ENCODE results near the gene PLEKHG4B.
"Not testable (repeated sequence)": the region's sequence is repeated elsewhere in the genome, so short reads cannot be mapped to it uniquely, and the experiment has no call there.

PLEKHG4B gene, protein sequence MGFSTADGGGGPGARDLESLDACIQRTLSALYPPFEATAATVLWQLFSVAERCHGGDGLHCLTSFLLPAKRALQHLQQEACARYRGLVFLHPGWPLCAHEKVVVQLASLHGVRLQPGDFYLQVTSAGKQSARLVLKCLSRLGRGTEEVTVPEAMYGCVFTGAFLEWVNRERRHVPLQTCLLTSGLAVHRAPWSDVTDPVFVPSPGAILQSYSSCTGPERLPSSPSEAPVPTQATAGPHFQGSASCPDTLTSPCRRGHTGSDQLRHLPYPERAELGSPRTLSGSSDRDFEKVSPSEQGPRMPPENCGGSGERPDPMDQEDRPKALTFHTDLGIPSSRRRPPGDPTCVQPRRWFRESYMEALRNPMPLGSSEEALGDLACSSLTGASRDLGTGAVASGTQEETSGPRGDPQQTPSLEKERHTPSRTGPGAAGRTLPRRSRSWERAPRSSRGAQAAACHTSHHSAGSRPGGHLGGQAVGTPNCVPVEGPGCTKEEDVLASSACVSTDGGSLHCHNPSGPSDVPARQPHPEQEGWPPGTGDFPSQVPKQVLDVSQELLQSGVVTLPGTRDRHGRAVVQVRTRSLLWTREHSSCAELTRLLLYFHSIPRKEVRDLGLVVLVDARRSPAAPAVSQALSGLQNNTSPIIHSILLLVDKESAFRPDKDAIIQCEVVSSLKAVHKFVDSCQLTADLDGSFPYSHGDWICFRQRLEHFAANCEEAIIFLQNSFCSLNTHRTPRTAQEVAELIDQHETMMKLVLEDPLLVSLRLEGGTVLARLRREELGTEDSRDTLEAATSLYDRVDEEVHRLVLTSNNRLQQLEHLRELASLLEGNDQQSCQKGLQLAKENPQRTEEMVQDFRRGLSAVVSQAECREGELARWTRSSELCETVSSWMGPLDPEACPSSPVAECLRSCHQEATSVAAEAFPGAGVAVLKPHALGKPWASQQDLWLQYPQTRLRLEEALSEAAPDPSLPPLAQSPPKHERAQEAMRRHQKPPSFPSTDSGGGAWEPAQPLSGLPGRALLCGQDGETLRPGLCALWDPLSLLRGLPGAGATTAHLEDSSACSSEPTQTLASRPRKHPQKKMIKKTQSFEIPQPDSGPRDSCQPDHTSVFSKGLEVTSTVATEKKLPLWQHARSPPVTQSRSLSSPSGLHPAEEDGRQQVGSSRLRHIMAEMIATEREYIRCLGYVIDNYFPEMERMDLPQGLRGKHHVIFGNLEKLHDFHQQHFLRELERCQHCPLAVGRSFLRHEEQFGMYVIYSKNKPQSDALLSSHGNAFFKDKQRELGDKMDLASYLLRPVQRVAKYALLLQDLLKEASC (N-terminal part only)

GRCh38 chr5:91556-92263, at the start of gene PLEKHG4B:
Gene PLEKHG4B (plus strand): TSS chr5:92168. CDS start chr5:92232, 64 bp downstream.
- no peak for DNase-seq

GRCh38 chr5:42250-42649, 49.7 kb upstream of the PLEKHG4B start:
- no peak for DNase-seq

GRCh38 chr5:48192-48591, 43.8 kb upstream of the PLEKHG4B start:
- DNase-seq: no peak

- DNase-seq: not testable (repeated sequence)
These were observed 42.4 kb upstream of the PLEKHG4B start for GRCh38 chr5:49530-49929.

DNA sequence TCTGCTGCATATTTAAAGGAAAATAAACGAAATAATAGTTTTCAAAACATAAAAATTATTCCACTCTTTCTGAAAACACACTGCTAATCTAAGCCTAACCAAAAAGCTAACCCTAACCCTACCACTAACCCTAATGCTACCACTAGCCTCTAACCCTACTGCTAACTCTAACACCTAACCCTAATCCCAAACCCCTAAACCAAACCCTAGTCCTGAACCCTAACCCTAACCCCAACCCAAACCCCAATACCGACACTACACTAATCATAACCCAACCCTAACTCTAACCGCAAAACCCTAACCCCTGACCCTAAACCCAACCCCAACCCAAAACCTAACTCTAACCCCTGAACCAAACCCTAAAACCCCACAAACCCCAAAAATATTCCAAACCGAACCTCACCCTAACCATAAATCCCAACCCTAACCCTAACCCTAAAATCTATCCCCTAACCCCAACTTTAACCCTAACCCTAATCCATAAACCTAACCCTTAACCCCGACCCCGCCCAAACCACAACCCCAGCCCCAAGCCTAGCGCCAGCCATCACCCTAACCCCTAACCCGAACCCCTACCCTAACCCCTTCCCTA, 41.9 kb upstream of the PLEKHG4B start:
- DNase-seq: no peak

DNA sequence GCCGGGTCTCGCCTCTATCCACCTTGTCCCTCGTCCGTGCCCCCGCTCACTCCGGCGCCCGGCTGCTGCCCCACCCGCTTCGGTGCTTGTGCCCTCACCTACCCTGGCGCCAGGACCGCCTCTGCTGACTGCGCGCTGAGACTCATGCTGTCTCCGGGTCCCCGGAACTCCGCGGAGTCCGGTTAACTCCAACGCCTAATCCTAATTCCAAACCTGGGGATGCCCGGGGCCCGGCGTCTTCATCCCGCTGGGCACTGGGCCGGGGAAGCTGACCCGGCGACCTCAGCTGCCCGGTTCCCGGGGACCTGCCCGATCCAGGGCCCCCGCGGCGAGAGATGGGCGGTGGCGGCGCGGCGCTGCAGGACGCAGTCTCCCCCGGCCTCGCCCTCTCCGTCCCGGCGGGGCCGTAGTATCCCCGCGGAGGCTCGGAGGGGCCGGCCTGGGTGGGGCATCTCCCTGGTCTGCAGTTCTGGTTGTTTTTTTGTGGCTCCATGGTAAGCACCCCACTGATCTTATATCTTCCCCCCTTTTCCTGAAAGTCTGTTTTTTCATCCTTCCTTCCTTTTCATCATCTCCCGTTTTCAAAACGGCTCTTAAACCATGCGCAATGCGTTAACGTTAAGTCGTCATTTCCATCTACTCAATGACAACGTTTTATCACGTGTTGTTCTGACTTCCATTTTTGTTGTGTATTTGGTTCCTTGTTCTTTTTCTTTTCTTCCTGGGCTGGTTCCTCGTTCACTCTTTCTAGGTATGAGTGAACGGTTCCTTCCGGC, 41.1 kb upstream of the PLEKHG4B start:
- no peak for DNase-seq

- no peak for DNase-seq
These were observed 40.5 kb upstream of the PLEKHG4B start for GRCh38 chr5:51500-51823.

- DNase-seq: peak; percentile 35
These were observed 38.4 kb upstream of the PLEKHG4B start for GRCh38 chr5:53381-54174.

DNA sequence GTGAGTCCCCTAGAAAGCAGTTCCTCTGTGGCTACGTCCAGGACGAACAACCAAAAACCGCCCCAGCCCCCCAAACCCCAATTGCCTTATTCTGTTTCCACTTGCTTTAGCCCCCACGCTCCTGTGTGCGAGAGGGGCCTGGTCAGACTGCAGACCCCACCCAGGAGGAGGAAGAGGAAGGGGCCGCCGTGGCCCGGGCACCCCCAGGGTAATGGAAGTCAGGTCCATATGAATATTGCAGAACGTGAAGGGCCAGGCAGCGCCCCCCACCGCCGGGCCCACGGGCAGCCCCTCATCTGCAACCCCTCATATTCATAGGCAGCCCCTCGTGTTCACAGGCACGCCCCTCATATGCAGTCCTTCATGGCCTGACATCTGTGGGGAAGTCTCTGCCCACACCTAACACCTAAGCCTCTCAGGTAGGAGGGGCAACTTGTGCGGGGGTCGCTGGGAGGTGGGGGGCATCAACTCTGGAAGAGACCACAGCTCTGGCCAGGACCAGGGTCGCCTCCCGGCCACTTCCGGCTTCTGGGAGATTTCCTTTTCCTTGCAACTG, 37.7 kb upstream of the PLEKHG4B start:
- no peak for DNase-seq

GRCh38 chr5:54876-55569, 36.9 kb upstream of the PLEKHG4B start:
- DNase-seq: no peak

DNA sequence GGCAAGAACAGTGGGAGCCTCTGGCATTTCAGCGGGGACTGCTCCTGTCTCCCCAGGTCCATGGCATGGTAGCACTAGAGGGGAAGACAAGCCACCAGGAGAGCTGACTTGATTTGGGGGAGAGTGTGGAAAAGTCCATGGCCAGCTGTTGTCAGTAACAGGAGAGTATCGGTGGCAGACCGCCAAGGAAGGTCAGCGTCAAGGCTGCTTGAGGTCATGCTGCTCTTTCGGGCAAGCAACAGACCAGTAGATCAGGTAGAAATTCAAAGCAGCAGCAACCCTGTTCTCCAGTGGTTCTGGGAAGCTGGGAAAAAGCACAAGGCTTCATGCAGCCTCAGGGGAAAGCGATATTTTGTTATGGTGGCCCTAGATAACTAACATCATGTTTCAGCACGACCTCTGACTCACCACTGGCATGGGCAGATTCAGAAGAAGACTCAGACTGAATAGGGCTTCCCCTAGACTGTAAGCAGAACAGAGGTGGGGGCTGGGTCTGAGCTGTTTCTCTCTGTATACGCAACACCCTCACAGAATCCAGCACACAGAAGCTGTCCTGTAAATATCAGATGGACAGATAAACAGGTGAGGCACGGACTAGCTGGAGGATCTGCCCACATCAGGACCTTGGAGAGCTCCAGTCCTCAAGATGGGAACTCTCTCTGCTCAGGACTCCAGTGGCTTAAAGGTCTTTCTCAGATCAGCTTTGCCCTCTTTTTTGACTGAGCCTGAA, 35.2 kb upstream of the PLEKHG4B start:
- peak; percentile 8 for DNase-seq

DNA sequence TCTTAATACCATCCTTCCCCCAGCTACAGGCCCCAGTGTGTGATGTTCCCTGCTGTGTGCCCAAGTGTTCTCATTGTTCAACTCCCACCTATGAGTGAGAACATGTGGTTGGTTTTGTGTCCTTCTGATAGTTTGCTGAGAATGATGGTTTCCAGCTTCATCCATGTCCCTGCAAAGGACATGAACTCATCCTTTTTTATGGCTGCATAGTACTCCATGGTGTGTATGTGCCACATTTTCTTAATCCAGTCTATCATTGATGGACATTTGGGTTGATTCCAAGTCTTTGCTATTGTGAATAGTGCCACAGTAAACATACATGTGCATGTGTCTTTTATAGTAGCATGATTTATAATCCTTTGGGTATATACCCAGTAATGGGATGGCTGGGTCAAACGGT, 31.7 kb upstream of the PLEKHG4B start:
- not testable (repeated sequence) for DNase-seq

GRCh38 chr5:70440-70839, 21.5 kb upstream of the PLEKHG4B start:
- no peak for DNase-seq

DNA sequence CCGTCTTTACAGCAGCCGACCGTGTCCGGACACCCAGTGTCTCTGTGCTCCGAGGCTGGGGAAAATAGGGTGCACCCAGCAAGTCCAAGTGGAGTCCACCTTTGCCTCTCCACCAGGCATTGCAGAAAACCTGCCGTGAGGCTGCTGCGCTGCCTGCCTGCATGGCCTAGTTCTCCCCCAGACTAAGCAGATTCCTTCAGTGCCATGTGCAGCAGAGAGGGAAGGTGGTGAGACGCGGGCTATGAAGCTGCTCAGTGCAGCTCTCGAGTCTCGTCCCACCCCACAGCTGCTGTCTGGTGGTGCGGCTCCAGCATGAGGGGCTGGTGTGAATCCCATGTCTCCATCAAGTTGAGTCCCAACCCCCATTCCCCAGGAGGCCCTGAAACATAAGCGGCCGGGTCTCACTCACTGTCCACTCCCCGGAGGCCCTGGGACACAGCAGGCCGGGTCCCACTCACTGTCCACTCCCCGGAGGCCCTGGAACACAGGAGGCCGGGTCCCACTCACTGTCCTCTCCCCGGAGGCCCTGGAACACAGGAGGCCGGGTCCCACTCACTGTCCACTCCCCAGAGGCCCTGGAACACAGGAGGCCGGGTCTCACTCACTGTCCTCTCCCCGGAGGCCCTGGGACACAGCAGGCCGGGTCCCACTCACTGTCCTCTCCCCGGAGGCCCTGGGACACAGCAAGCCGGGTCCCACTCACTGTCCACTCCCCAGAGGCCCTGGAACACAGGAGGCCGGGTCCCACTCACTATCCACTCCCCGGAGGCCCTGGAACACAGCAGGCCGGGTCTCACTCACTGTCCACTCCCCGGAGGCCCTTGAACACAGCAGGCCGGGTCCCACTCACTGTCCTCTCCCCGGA, 19.4 kb upstream of the PLEKHG4B start:
- DNase-seq: not testable (repeated sequence)

- DNase-seq: not testable (repeated sequence)
These were observed 18.9 kb upstream of the PLEKHG4B start for GRCh38 chr5:73181-73447.

GRCh38 chr5:73768-74502, 18.0 kb upstream of the PLEKHG4B start:
- DNase-seq: no peak

GRCh38 chr5:74503-75109, 17.4 kb upstream of the PLEKHG4B start:
- no peak for DNase-seq

All from activated CD4-positive, alpha-beta T cell treated with anti-CD3 and anti-CD28 coated beads, Interleukin-2, Interleukin-6, amounts not matched to agents 100 ng/mL and 50 ng/mL, durations not matched to agents 16 hours and 8 hours (primary cell).